ENCODE measurements around the gene DHX36.

DNA sequence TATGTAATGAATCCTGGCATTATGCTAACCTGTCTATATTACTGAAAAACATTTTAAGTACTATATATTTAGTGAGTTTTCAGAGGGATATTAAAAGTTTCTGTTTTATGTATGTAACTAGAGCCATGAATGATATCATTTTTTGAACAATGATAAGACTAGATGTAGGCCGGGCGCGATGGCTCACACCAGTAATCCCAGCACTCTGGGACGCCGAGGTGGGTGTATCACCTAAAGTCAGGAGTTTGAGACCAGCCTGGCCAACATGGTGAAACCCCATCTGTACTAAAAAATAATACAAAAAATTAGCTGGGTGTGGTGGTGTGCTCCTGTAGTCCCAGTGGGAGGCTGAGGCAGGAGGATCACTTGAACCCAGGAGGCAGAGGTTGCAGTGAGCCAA, 34.1 kb downstream of the DHX36 start:
- TF ChIP-seq, protein P1, sequence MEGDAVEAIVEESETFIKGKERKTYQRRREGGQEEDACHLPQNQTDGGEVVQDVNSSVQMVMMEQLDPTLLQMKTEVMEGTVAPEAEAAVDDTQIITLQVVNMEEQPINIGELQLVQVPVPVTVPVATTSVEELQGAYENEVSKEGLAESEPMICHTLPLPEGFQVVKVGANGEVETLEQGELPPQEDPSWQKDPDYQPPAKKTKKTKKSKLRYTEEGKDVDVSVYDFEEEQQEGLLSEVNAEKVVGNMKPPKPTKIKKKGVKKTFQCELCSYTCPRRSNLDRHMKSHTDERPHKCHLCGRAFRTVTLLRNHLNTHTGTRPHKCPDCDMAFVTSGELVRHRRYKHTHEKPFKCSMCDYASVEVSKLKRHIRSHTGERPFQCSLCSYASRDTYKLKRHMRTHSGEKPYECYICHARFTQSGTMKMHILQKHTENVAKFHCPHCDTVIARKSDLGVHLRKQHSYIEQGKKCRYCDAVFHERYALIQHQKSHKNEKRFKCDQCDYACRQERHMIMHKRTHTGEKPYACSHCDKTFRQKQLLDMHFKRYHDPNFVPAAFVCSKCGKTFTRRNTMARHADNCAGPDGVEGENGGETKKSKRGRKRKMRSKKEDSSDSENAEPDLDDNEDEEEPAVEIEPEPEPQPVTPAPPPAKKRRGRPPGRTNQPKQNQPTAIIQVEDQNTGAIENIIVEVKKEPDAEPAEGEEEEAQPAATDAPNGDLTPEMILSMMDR (conservative IDR thresholded peaks at IDR 0.05; ENCODE audit: low read depth, low read length): no peak
- TF ChIP-seq EZH2 (IDR thresholded peaks at IDR 0.05; ENCODE audit: borderline replicate concordance, low read depth, low read length, poor library complexity, severe bottlenecking): no peak
